ENCODE measurements around the gene CLINT1. TPM values are rescaled to one million over a fixed set of nuclear protein-coding genes. Genes with fewer than 3 reads are reported as not detected.

CLINT1 gene
- total and polyA plus RNA-seq, 2 of the 13 experiments (the other 11 are each of a cell fraction or from before 2014, with no cell fraction given): 64.0 to 104 TPM

DNA sequence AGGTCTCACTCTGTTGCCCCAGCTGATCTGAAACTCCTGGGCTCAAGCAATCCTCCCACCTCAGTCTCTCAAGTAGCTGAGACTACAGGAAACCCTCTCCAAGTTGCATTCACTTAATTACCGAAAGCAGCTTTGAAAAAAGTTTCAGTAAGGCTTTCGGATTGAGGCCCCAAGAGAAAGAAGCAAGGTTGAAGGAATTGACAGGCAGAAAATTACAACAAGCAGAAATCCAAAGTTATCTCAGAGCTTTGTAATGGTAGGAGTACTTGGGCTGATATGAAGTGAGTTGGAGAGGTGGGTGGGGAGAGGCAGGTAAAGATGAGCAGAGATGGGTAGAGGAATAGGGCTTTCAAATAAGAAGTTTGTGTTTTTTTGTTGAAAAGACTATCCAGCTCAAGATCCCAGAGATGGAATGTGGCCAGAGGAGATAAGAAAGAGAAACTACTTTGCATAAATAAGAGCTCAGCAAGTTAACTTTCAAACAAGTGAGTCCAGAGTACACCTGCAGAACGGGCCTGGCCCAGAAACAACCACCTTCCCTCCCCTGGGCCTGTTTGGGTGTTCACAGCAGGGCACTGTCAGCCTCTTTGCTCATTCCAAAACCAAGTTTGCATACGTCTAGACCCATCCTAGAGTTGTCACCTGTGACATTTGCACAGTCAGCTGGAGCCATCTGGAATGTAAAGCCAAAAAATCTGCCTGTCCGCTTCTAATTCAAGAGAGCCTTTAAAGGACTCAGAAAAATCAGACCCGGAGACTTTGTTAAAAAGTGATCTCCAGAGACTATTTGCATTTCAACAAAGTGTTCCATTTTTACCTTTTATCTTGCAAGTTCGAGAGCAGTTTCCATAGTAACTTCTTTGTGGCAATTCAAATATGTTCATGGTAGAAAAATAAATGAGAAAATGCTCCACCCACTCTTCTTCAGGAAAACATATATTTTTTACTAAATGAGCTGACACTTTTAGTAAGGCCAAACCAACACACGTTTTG is 2.2 kb upstream of the CLINT1 start (continued):
- TF ChIP-seq, protein P1, sequence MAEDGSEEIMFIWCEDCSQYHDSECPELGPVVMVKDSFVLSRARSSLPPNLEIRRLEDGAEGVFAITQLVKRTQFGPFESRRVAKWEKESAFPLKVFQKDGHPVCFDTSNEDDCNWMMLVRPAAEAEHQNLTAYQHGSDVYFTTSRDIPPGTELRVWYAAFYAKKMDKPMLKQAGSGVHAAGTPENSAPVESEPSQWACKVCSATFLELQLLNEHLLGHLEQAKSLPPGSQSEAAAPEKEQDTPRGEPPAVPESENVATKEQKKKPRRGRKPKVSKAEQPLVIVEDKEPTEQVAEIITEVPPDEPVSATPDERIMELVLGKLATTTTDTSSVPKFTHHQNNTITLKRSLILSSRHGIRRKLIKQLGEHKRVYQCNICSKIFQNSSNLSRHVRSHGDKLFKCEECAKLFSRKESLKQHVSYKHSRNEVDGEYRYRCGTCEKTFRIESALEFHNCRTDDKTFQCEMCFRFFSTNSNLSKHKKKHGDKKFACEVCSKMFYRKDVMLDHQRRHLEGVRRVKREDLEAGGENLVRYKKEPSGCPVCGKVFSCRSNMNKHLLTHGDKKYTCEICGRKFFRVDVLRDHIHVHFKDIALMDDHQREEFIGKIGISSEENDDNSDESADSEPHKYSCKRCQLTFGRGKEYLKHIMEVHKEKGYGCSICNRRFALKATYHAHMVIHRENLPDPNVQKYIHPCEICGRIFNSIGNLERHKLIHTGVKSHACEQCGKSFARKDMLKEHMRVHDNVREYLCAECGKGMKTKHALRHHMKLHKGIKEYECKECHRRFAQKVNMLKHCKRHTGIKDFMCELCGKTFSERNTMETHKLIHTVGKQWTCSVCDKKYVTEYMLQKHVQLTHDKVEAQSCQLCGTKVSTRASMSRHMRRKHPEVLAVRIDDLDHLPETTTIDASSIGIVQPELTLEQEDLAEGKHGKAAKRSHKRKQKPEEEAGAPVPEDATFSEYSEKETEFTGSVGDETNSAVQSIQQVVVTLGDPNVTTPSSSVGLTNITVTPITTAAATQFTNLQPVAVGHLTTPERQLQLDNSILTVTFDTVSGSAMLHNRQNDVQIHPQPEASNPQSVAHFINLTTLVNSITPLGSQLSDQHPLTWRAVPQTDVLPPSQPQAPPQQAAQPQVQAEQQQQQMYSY (CRISPR knock-in tag; IDR thresholded peaks at IDR 0.05): no peak
- TF ChIP-seq, protein P2, sequence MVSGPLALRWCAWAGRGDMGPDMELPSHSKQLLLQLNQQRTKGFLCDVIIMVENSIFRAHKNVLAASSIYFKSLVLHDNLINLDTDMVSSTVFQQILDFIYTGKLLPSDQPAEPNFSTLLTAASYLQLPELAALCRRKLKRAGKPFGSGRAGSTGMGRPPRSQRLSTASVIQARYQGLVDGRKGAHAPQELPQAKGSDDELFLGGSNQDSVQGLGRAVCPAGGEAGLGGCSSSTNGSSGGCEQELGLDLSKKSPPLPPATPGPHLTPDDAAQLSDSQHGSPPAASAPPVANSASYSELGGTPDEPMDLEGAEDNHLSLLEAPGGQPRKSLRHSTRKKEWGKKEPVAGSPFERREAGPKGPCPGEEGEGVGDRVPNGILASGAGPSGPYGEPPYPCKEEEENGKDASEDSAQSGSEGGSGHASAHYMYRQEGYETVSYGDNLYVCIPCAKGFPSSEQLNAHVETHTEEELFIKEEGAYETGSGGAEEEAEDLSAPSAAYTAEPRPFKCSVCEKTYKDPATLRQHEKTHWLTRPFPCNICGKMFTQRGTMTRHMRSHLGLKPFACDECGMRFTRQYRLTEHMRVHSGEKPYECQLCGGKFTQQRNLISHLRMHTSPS (CRISPR knock-in tag; IDR thresholded peaks at IDR 0.05; ENCODE audit: low read depth): no peak
- no peak for TF ChIP-seq SIX1 (CRISPR knock-in tag; IDR thresholded peaks at IDR 0.05; ENCODE audit: borderline replicate concordance)
- no peak for TF ChIP-seq NFYC (CRISPR knock-in tag; IDR thresholded peaks at IDR 0.05)
- TF ChIP-seq ZNF530 (CRISPR knock-in tag; IDR thresholded peaks at IDR 0.05; ENCODE audit: low read depth): no peak
- no peak for TF ChIP-seq TMF1 (CRISPR knock-in tag; IDR thresholded peaks at IDR 0.05; ENCODE audit: low read depth)
- TF ChIP-seq, protein P3, sequence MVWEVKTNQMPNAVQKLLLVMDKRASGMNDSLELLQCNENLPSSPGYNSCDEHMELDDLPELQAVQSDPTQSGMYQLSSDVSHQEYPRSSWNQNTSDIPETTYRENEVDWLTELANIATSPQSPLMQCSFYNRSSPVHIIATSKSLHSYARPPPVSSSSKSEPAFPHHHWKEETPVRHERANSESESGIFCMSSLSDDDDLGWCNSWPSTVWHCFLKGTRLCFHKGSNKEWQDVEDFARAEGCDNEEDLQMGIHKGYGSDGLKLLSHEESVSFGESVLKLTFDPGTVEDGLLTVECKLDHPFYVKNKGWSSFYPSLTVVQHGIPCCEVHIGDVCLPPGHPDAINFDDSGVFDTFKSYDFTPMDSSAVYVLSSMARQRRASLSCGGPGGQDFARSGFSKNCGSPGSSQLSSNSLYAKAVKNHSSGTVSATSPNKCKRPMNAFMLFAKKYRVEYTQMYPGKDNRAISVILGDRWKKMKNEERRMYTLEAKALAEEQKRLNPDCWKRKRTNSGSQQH (CRISPR knock-in tag; IDR thresholded peaks at IDR 0.05; ENCODE audit: low read depth): no peak
- TF ChIP-seq ZNF782 (CRISPR knock-in tag; IDR thresholded peaks at IDR 0.05; ENCODE audit: borderline replicate concordance): no peak
- TF ChIP-seq SAP130 (CRISPR knock-in tag; IDR thresholded peaks at IDR 0.05; ENCODE audit: low read depth): 0 out of 2 replicates have a peak, but pooled peaks have one; percentile 10
- no peak for TF ChIP-seq ZNF891 (CRISPR knock-in tag; IDR thresholded peaks at IDR 0.05)
- TF ChIP-seq, protein P4, sequence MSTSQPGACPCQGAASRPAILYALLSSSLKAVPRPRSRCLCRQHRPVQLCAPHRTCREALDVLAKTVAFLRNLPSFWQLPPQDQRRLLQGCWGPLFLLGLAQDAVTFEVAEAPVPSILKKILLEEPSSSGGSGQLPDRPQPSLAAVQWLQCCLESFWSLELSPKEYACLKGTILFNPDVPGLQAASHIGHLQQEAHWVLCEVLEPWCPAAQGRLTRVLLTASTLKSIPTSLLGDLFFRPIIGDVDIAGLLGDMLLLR (CRISPR knock-in tag; IDR thresholded peaks at IDR 0.05): no peak
- TF ChIP-seq RBM39 (IDR thresholded peaks at IDR 0.05; ENCODE audit: low read depth, low read length, poor library complexity, severe bottlenecking): no peak
- no peak for TF ChIP-seq ZNF354B (CRISPR knock-in tag; IDR thresholded peaks at IDR 0.05)
- no peak for TF ChIP-seq GABPA (IDR thresholded peaks at IDR 0.05; ENCODE audit: low read depth, low read length)
- TF ChIP-seq GABPA (CRISPR knock-in tag; IDR thresholded peaks at IDR 0.05; ENCODE audit: low read depth): no peak
- no peak for TF ChIP-seq PITX1 (CRISPR knock-in tag; IDR thresholded peaks at IDR 0.05)
- TF ChIP-seq, protein P5, sequence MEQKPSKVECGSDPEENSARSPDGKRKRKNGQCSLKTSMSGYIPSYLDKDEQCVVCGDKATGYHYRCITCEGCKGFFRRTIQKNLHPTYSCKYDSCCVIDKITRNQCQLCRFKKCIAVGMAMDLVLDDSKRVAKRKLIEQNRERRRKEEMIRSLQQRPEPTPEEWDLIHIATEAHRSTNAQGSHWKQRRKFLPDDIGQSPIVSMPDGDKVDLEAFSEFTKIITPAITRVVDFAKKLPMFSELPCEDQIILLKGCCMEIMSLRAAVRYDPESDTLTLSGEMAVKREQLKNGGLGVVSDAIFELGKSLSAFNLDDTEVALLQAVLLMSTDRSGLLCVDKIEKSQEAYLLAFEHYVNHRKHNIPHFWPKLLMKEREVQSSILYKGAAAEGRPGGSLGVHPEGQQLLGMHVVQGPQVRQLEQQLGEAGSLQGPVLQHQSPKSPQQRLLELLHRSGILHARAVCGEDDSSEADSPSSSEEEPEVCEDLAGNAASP (CRISPR knock-in tag; IDR thresholded peaks at IDR 0.05; ENCODE audit: borderline replicate concordance): no peak
- TF ChIP-seq, protein P6, sequence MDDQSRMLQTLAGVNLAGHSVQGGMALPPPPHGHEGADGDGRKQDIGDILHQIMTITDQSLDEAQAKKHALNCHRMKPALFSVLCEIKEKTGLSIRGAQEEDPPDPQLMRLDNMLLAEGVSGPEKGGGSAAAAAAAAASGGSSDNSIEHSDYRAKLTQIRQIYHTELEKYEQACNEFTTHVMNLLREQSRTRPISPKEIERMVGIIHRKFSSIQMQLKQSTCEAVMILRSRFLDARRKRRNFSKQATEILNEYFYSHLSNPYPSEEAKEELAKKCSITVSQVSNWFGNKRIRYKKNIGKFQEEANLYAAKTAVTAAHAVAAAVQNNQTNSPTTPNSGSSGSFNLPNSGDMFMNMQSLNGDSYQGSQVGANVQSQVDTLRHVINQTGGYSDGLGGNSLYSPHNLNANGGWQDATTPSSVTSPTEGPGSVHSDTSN (CRISPR knock-in tag; IDR thresholded peaks at IDR 0.05; ENCODE audit: borderline replicate concordance): no peak

All from HepG2 (cell line).